ENCODE measurements around the gene LTBP1. TPM values are rescaled to one million over a fixed set of nuclear protein-coding genes. Genes with fewer than 3 reads are reported as not detected.

The LTBP1 gene
- total RNA-seq, 1 experiment from 2014 or later = 11.8 TPM

GRCh38 chr2:33077311-33077710, 130.6 kb downstream of the LTBP1 start:
- Histone ChIP-seq H3K9ac (ENCODE audit: low read length) (no peak overlapping the region), H2AFZ (ENCODE audit: low read length) (no peak overlapping the region), H3K79me2 (ENCODE audit: low read length) (no peaks in the 10 kb centered on the region), H3K9me3 (ENCODE audit: low read length) (no peaks in the 10 kb centered on the region), H4K20me1 (ENCODE audit: insufficient read depth, low read depth, low read length) (no peaks in the 10 kb centered on the region), H3K27ac (ENCODE audit: low read length) (no peak overlapping the region), H3K27me3 (ENCODE audit: low read length) (no peaks in the 10 kb centered on the region), H3K4me1 (ENCODE audit: low read length) (peaks cover 15% of the 10 kb centered on the region), H3K4me3 (ENCODE audit: low read length) (no peak overlapping the region), H3K9me2 (replicated peaks; ENCODE audit: insufficient read depth, low read length) (no peaks in the 10 kb centered on the region), H3K4me2 (ENCODE audit: low read depth, low read length, poor library complexity, severe bottlenecking) (no peak overlapping the region), H3K36me3 (ENCODE audit: insufficient read depth, low read length) (no peaks in the 10 kb centered on the region)
- DNase-seq = no peak

DNA sequence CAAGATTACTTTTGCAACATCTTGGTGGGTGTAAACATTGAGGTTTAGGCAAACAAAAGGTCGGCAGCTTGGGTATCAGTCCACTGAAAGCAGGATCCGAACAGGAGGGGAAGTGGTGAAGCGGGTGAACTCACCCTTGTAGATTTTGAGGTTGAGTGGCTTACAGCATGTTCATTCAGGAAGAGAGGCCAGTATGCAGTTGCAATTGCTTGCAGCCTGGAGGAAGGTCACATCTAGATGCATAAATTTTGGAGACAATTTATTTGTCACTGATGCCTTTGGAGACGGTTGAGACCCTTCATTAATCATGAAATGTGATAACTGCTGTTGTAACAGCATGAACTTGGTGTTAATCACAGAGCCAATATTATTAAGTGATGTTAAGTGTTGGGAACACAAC, 131.1 kb downstream of the LTBP1 start:
- no peak for DNase-seq
- Histone ChIP-seq H3K4me3 (ENCODE audit: low read length) (no peak overlapping the region), H2AFZ (ENCODE audit: low read length) (no peak overlapping the region), H3K9me2 (replicated peaks; ENCODE audit: insufficient read depth, low read length) (no peaks in the 10 kb centered on the region), H3K79me2 (ENCODE audit: low read length) (no peaks in the 10 kb centered on the region), H3K27ac (ENCODE audit: low read length) (no peak overlapping the region), H3K27me3 (ENCODE audit: low read length) (no peaks in the 10 kb centered on the region), H3K4me2 (ENCODE audit: low read depth, low read length, poor library complexity, severe bottlenecking) (no peak overlapping the region), H4K20me1 (ENCODE audit: insufficient read depth, low read depth, low read length) (no peaks in the 10 kb centered on the region), H3K9ac (ENCODE audit: low read length) (no peak overlapping the region), H3K4me1 (ENCODE audit: low read length) (peaks cover 18% of the 10 kb centered on the region), H3K9me3 (ENCODE audit: low read length) (no peaks in the 10 kb centered on the region), H3K36me3 (ENCODE audit: insufficient read depth, low read length) (no peaks in the 10 kb centered on the region)

- Histone ChIP-seq H2AFZ (ENCODE audit: low read length) (no peak overlapping the region), H3K36me3 (ENCODE audit: insufficient read depth, low read length) (no peaks in the 10 kb centered on the region), H3K27me3 (ENCODE audit: low read length) (no peaks in the 10 kb centered on the region), H3K9me2 (replicated peaks; ENCODE audit: insufficient read depth, low read length) (no peaks in the 10 kb centered on the region), H3K9me3 (ENCODE audit: low read length) (no peaks in the 10 kb centered on the region), H4K20me1 (ENCODE audit: insufficient read depth, low read depth, low read length) (no peaks in the 10 kb centered on the region), H3K4me1 (ENCODE audit: low read length) (peaks cover 36% of the 10 kb centered on the region), H3K4me3 (ENCODE audit: low read length) (no peak overlapping the region), H3K79me2 (ENCODE audit: low read length) (no peaks in the 10 kb centered on the region), H3K4me2 (ENCODE audit: low read depth, low read length, poor library complexity, severe bottlenecking) (no peak overlapping the region), H3K9ac (ENCODE audit: low read length) (no peak overlapping the region), H3K27ac (ENCODE audit: low read length) (no peak overlapping the region)
- DNase-seq = no peak
Observed at GRCh38 chr2:33081691-33082090, 134.9 kb downstream of the LTBP1 start.

GRCh38 chr2:33083699-33084387, 137.1 kb downstream of the LTBP1 start:
- Histone ChIP-seq H3K9me2 (replicated peaks; ENCODE audit: insufficient read depth, low read length) (no peaks in the 10 kb centered on the region), H3K9me3 (ENCODE audit: low read length) (no peaks in the 10 kb centered on the region), H3K4me3 (ENCODE audit: low read length) (no peak overlapping the region), H3K4me1 (ENCODE audit: low read length) (peaks cover 23% of the 10 kb centered on the region), H3K4me2 (ENCODE audit: low read depth, low read length, poor library complexity, severe bottlenecking) (peak overlapping the region; percentile 29), H3K36me3 (ENCODE audit: insufficient read depth, low read length) (no peaks in the 10 kb centered on the region), H2AFZ (ENCODE audit: low read length) (no peak overlapping the region), H3K79me2 (ENCODE audit: low read length) (no peaks in the 10 kb centered on the region), H3K27me3 (ENCODE audit: low read length) (no peaks in the 10 kb centered on the region), H3K9ac (ENCODE audit: low read length) (no peak overlapping the region), H4K20me1 (ENCODE audit: insufficient read depth, low read depth, low read length) (no peaks in the 10 kb centered on the region), H3K27ac (ENCODE audit: low read length) (no peak overlapping the region)
- DNase-seq = peak; percentile 45

DNA sequence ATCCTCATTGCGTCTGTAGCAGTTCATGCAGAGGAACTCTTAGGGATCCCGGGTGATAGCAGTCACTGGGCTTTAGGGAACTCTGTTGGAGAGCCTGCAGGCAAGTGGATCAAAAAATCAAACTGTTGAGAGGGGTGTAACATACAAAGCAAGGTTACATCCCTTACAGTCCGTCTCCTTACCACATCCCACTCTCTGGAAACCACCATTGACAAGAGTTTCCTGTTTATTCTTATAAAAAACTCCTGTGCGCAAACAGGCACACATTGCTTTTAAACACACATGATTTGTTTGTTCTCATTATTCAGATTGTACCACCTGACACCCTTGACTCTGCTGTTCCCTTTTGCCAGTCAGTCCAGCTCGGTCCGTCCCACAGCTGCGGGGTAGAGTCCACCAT, 137.7 kb downstream of the LTBP1 start:
- H3K27ac ChIP-seq (ENCODE audit: low read length) = no peak overlapping the region
- no peaks in the 10 kb centered on the region for H4K20me1 ChIP-seq (ENCODE audit: insufficient read depth, low read depth, low read length)
- H3K36me3 ChIP-seq (ENCODE audit: insufficient read depth, low read length) = no peaks in the 10 kb centered on the region
- no peaks in the 10 kb centered on the region for H3K9me3 ChIP-seq (ENCODE audit: low read length)
- no peaks in the 10 kb centered on the region for H3K27me3 ChIP-seq (ENCODE audit: low read length)
- no peak overlapping the region for H3K4me3 ChIP-seq (ENCODE audit: low read length)
- no peaks in the 10 kb centered on the region for H3K79me2 ChIP-seq (ENCODE audit: low read length)
- no peaks in the 10 kb centered on the region for H3K9me2 ChIP-seq (replicated peaks; ENCODE audit: insufficient read depth, low read length)
- DNase-seq = no peak
- H3K4me2 ChIP-seq (ENCODE audit: low read depth, low read length, poor library complexity, severe bottlenecking) = no peak overlapping the region
- H2AFZ ChIP-seq (ENCODE audit: low read length) = no peak overlapping the region
- no peak overlapping the region for H3K9ac ChIP-seq (ENCODE audit: low read length)
- peaks cover 23% of the 10 kb centered on the region for H3K4me1 ChIP-seq (ENCODE audit: low read length)

GRCh38 chr2:33085646-33086045, 138.9 kb downstream of the LTBP1 start:
- Histone ChIP-seq H3K4me2 (ENCODE audit: low read depth, low read length, poor library complexity, severe bottlenecking) (no peak overlapping the region), H3K27ac (ENCODE audit: low read length) (no peak overlapping the region), H3K36me3 (ENCODE audit: insufficient read depth, low read length) (no peaks in the 10 kb centered on the region)

GRCh38 chr2:33086400-33087015, 139.8 kb downstream of the LTBP1 start:
- no peaks in the 10 kb centered on the region for H3K36me3 ChIP-seq (ENCODE audit: insufficient read depth, low read length)
- H3K9ac ChIP-seq (ENCODE audit: low read length) = no peak overlapping the region
- H3K27me3 ChIP-seq (ENCODE audit: low read length) = no peaks in the 10 kb centered on the region
- H4K20me1 ChIP-seq (ENCODE audit: insufficient read depth, low read depth, low read length) = no peaks in the 10 kb centered on the region
- H3K4me2 ChIP-seq (ENCODE audit: low read depth, low read length, poor library complexity, severe bottlenecking) = no peak overlapping the region
- peaks cover 23% of the 10 kb centered on the region for H3K4me1 ChIP-seq (ENCODE audit: low read length)
- no peaks in the 10 kb centered on the region for H3K79me2 ChIP-seq (ENCODE audit: low read length)
- no peak overlapping the region for H3K27ac ChIP-seq (ENCODE audit: low read length)
- no peaks in the 10 kb centered on the region for H3K9me3 ChIP-seq (ENCODE audit: low read length)
- no peak overlapping the region for H2AFZ ChIP-seq (ENCODE audit: low read length)
- no peaks in the 10 kb centered on the region for H3K9me2 ChIP-seq (replicated peaks; ENCODE audit: insufficient read depth, low read length)
- no peak overlapping the region for H3K4me3 ChIP-seq (ENCODE audit: low read length)
- no peak for DNase-seq

More at GRCh38 chr2:33085646-33086045, 138.9 kb downstream of the LTBP1 start:
- Histone ChIP-seq H3K9me3 (ENCODE audit: low read length) (no peaks in the 10 kb centered on the region), H3K9me2 (replicated peaks; ENCODE audit: insufficient read depth, low read length) (no peaks in the 10 kb centered on the region), H3K27me3 (ENCODE audit: low read length) (no peaks in the 10 kb centered on the region), H4K20me1 (ENCODE audit: insufficient read depth, low read depth, low read length) (no peaks in the 10 kb centered on the region), H3K9ac (ENCODE audit: low read length) (no peak overlapping the region), H3K4me3 (ENCODE audit: low read length) (no peak overlapping the region), H3K4me1 (ENCODE audit: low read length) (peaks cover 23% of the 10 kb centered on the region), H3K79me2 (ENCODE audit: low read length) (no peaks in the 10 kb centered on the region), H2AFZ (ENCODE audit: low read length) (no peak overlapping the region)
- no peak for DNase-seq

- H3K27me3 ChIP-seq (ENCODE audit: low read length) = no peaks in the 10 kb centered on the region
- no peak overlapping the region for H3K4me3 ChIP-seq (ENCODE audit: low read length)
- no peak overlapping the region for H2AFZ ChIP-seq (ENCODE audit: low read length)
- H3K9me2 ChIP-seq (replicated peaks; ENCODE audit: insufficient read depth, low read length) = no peaks in the 10 kb centered on the region
- no peaks in the 10 kb centered on the region for H4K20me1 ChIP-seq (ENCODE audit: insufficient read depth, low read depth, low read length)
- H3K9ac ChIP-seq (ENCODE audit: low read length) = no peak overlapping the region
- DNase-seq = no peak
- H3K27ac ChIP-seq (ENCODE audit: low read length) = no peak overlapping the region
- H3K4me1 ChIP-seq (ENCODE audit: low read length) = peaks cover 5% of the 10 kb centered on the region
- H3K4me2 ChIP-seq (ENCODE audit: low read depth, low read length, poor library complexity, severe bottlenecking) = no peak overlapping the region
- no peaks in the 10 kb centered on the region for H3K36me3 ChIP-seq (ENCODE audit: insufficient read depth, low read length)
- H3K79me2 ChIP-seq (ENCODE audit: low read length) = no peaks in the 10 kb centered on the region
- no peaks in the 10 kb centered on the region for H3K9me3 ChIP-seq (ENCODE audit: low read length)
Observed at GRCh38 chr2:33090553-33091134, 143.9 kb downstream of the LTBP1 start.
